ENCODE measurements around the gene KREMEN2.

The KREMEN2 gene

DNA sequence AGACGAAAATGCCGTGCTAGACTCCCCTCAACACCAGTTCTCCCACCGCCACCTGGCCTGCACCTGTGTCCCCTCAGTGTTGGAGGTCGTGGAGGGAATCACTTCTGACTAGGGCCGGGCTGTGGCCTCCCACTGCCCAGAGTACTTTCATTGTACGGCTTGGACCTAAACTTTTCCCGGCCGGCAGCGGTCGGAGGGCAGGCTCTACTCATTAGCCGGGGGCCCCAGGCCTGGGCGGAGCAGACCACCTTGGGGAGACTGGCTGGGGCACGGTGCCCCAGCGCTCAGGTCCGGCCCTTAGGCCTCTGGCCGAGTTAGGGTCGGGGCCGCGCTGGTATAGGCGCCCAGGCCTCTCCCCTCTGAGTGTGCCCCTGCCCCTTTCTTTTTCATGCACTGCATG lies 53.3 kb downstream of the KREMEN2 start:
- Mint-ChIP-seq H3K4me1 (ENCODE audit: low read depth) (peaks cover 21% of the 10 kb centered on the region), H3K9me3 (no peaks in the 10 kb centered on the region), H3K27me3 (ENCODE audit: low read depth) (peaks cover 18% of the 10 kb centered on the region), H3K36me3 (ENCODE audit: low read depth) (peaks cover 3% of the 10 kb centered on the region), H3K27ac (no peak overlapping the region), H3K4me3 (no peak overlapping the region)
- no peak for DNase-seq (ENCODE audit: low spot score)
